ENCODE data around the gene ANXA2.
A peak's percentile ranks its signal among the peaks of the same experiment; 100 is the strongest.
"Not testable (repeated sequence)": the region's sequence is repeated elsewhere in the genome, so short reads cannot be mapped to it uniquely, and the experiment has no call there.

ANXA2 gene

DNA sequence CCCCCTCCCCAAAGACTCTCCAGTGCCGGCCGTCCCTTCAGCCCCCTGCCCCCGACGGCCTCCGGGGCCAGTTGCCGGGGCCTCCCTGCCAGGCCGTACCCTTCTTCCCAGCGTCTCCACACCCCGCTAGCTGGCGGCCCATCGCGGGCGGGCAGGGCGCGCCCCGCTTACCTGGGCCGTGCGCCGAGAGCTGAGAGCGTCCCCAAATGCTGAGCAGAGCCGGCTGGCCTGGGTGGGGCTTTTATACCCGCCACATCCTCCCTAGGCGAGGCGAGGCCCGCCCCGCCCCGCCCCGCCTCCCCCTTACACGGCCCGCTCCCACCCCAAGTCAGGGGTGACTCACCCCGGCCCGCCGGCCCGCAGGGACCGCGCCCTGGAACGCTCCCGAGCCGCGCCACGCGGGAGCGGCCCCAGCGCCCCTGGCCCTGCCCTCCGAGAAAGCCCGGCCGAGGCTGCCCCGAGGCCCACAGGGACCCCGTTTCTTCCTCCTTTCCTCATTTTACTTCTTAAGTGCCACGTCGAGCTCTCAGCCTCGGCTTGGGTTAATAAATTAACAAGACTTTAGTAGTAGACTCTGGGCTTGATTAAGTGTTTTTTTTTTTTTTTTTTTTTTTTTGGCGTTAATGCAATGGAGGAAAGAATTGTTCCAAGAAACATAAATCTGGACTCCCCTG lies at the start of gene ANXA2:
ANXA2 (minus strand) TSS at position 215 of the 674 bp plus-strand sequence. CDS start 11,911 bp downstream, outside the sequence.
- DNase-seq (ENCODE audit: low read depth in 2 of 2): peak; percentile 65 to 77

DNA sequence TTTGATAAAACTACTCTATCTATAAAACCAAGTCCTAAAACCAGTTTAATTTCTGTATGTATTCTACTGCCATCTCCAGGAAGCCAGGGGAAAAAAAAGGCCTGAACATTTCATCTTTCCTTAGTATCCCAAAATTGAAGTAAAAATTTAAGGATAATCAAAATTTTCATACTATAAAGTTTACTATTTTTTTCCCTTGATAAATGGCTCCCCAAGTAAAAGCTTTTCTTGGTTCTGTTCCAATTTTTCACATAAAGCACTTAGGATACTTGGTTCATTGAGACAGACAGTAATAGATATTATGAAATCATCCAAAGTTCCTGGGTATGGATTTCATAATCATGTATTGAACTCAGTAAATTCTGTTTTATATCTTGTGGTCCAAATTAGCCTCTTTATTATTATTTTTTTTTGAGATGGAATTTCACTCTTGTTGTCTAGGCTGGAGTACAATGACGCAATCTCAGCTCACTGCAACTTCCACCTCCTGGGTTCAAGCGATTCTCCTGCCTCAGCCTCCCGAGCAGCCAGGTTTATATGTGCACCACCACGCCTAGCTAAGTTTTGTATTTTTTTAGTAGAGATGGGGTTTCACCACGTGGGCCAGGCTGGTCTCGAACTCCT lies 46.6 kb upstream of the ANXA2 start:
- no peak for DNase-seq (ENCODE audit: low read depth in 2 of 2)

DNA sequence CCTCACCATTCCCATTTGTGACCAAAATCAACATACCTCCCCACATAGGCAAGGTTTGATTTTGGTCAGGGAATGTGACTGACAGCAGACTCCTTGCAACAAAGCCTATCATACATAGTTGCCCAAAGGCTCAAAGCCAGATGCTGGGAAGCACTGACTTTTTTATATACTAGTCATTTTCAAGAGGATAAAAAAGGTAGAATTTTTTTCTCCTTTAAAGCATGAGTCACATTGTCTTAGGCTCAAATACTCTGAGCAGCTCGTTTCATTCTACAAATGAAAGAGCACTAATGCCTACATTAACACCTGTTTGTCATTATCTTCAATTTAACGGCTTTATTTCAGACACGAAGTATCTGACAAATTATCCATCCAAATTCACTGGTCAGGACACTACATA lies 45.0 kb upstream of the ANXA2 start:
- DNase-seq (ENCODE audit: low read depth in 2 of 2): no peak

DNA sequence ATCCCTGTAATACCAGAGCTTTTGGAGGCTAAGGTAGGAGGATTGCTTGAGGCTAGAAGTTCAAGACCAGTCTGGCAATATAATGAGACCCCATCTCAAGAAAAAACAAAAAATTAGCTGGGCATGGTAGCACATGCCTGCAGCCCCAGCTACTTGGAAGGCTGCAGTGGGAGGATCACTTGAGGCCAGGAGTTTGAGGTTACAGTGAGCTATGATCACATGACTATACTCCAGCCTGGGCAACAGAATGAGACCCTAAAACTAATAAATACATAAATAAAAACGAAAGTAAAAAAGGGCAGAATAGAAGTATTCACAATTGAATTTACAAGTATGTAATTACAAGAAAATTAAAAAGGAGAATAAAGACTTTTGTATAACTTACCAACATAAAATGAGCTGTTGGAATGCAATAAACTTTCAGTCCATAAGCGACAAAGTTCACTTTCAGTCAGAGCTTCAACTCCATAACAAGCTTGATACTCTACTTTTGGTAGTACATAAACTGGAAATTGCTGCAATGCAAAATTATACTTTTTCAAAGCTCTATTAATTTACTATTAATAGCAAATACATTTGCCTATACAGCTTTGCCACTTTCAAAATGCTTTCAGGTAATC lies 44.4 kb upstream of the ANXA2 start:
- DNase-seq (ENCODE audit: low read depth in 2 of 2): no peak

DNA sequence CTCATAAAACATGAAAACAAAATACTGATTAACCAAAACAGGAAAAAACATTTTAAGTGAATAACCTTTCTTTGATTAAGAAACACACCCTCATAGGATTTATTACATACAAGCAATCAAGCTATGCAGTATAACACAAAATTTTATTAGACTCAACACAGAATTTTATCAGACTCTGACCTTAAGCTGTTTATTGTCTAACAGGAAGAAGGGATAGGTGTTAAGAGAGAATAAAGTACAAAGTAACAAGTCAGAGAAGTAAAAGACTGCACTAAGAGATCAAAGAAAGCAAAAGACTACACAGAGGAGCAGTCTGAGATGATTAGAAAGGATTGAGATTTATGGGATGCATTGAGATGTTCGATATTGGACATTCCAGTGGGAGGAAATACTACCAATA lies 43.5 kb upstream of the ANXA2 start:
- DNase-seq (ENCODE audit: low read depth in 2 of 2): no peak

DNA sequence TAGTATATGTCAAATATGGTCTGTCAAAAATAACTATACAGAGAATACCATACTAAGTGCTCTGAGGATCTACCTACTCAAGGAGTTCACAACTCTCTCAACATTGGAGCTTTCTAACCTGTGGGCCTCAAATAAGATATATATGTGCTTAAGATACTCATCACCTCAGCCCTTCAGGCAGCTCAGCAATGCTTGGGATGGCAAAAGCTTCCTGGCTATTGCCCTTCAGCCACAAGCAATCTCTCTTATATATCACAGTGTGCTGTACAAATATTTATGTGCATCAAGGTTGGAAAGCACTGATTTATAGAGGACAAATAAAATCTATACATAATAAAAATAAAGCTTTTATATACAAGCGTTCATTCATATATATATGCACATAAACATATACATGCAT lies 40.9 kb upstream of the ANXA2 start:
- DNase-seq (ENCODE audit: low read depth in 2 of 2): no peak

DNA sequence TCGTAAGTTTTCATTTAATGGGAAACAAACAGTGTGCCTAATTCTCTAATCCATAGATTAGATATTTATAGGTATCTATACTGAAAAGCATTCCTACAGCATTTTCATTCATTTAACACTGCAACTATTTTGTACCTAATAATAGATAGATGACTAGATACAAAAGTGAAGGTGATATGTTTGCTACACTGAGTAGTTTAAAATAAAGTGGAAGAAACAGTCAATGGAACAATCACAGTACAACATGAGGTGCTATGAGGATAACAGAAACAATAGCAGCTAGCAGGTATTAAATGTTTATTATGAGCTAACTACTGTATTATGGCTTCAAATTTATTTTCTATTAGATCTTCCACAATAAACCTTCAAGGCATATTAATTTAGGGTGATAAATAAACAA lies 31.1 kb upstream of the ANXA2 start:
- DNase-seq (ENCODE audit: low read depth in 2 of 2): no peak

DNA sequence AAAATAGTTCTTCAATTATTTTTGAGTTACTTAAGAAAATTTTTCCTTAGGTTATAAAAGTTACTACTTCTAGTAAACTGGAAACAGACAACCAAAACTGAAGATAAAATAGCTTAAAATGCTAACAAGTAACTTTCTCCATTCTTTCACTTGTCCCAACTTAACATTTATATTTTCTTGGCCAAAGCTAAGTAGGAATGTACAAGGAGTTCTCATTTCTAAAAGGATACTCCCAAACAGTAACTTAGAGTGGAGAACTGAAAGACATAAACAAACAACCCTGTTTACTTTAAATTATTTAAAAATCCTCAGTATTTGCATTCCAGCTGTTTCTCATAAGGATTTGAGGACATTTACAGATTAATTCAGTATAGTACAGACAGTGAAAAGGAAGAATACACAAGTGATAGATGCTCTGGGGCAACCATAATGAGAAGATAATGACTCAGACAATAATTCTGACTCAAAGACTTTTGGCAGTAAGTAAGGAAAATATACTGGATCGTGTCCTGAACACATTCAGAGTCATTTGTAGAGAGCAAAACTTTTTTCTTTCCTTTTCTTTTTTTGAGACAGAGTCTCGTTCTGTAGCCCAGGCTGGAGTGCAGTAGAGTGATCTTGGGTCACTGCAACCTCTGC lies 29.2 kb upstream of the ANXA2 start:
- DNase-seq (ENCODE audit: low read depth in 2 of 2): no peak

DNA sequence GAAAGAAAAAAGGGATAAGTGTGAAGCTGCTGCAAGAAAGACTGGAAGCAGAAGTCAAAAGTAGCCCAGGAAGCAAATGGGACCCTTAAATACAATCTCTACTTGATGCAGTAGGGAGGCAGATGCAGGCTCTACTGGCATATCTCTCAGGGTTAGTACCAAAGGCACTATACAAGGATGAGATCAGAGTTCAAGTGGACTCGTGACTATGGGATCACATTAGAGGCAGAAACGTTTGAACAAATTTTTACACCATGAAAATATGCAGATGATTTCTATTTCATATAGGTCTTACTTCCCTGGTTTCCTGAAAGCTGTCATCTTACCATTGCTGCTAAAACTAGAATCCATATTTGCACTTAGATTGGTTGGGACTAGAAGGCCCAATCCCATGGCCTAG lies 27.7 kb upstream of the ANXA2 start:
- no peak for DNase-seq (ENCODE audit: low read depth in 2 of 2)

DNA sequence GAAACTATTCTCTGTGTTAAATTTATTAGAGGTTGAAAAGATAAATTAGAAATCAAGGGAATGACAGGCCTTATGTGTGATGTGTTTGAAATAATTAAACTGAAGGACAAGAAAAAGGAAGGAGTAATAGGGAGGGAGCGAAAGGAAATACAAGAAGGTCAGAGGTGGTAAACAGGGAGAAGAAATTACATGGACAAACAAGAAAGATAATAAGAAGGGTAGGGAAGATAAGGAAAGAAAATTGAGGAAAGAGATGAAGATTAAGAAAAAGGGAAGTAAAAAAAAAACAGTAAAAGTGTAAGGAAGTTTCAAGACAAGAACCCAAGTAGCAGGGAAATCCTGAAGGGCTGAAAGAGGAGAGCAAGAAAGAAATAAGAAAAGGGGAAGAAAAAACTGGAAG lies 26.2 kb upstream of the ANXA2 start:
- no peak for DNase-seq (ENCODE audit: low read depth in 2 of 2)

DNA sequence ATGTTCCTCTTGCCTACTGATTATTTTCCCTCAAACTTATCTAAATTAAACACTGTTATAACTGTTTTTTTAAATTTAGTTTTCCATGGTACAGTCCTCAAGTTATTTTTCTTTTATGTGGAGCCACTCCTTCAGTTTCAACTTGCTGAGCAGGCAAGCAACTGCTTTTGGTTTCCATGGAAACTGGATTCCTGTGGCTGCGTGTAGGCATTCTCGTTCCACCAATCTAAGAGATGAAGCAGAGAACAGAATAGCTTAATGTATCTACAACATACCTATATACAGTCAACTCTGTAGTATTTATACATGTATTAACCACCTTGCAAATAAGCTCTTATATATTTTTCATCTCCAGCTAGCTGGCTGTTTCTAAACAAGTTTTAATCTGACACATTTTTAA lies 25.8 kb upstream of the ANXA2 start:
- DNase-seq (ENCODE audit: low read depth in 2 of 2): no peak

DNA sequence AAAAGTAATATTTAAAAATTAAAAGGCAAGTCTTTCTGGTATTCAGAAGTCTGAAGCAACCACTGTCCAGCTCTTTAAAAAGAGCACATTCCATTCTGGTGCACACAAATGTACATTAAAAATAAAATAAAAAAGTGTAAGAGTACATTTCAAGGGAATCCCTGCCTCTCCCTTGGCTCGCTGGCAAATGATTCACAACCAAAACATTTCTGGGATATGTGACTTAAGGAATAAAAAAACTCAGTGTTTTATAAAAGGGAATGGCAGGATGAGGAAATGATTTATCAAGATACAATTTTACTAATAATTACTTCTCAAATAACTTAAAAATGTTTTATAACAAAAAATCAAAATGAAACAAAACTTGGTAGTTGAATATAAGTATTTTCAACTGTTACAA lies 23.8 kb upstream of the ANXA2 start:
- no peak for DNase-seq (ENCODE audit: low read depth in 2 of 2)

DNA sequence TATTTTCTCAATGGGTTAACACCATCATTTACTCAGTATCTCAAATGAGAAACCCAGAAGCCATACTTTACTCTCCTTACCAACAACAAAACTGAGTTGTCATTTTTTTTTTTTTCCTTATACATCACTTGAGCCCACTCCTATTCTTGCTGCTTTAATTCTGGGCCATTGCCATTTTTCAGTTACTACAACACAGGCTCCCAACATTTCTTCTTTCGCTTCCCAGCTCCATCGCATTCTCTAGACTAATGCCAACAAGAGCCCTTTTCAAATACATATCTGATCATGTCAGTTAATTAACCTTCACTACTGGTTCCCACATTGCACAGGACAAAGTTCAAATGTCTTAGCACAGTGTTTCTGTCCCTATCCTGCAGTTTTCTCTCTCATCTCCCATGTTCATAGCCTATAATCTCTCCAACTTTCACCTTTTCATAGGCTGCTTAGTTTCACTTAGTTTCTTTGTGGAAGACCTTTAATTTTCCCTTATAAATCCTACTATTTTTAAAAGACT lies 22.5 kb upstream of the ANXA2 start:
- no peak for DNase-seq (ENCODE audit: low read depth in 2 of 2)

DNA sequence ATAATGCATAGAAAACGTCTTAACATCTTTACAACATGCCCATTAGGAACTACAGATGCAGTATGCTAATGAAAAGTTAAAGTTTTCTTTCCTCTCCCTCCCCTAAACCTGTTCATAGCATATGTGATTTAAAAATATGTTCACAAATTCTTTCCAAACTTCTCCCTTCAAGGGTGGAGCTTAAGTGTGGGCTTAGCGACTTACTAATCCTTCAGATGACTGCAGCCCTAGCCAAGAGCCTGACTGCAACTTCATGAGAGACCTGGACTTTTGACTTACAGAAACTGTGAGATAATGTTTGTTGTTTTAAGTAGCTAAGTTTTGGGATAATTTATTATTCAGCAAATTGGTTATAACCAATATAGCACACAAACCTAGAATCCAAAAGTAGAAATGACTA lies 22.0 kb upstream of the ANXA2 start:
- DNase-seq (ENCODE audit: low read depth in 2 of 2): no peak

DNA sequence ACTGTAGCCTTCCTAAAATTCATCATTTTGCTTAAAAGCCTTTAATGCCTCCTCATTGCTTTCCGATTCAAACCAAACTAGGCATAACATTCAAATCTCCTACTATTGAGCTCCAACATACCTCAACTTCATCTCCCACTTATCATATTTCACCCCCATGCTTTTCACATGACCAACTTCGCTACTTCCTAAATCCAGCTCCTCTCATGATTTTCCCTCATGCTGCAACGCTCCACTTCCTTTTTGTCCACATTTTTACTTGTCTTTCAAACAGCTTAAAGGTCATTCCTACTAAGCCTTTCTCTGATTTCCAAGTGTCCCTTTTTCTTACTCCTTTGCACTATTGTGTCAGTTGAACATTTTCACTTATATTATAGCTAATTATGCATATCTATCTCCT lies 20.3 kb upstream of the ANXA2 start:
- no peak for DNase-seq (ENCODE audit: low read depth in 2 of 2)

DNA sequence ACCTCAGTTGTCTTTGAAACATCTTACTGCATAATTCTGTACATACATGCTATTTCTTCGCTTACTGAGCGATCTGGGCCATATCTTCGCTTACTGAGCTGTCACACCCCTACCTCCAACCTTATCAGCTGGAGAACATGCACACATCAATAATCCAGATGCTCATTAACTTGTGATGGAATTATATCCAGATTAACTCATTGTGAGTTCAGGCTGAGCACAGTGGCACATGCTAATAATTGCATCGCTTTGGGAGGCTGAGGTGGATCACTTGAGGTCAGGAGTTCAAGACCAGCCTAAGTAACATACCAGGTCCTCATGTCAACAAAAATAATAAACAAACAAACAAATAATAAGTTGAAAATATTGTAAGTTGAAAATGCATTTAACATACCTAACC lies 19.3 kb upstream of the ANXA2 start:
- no peak for DNase-seq (ENCODE audit: low read depth in 2 of 2)

DNA sequence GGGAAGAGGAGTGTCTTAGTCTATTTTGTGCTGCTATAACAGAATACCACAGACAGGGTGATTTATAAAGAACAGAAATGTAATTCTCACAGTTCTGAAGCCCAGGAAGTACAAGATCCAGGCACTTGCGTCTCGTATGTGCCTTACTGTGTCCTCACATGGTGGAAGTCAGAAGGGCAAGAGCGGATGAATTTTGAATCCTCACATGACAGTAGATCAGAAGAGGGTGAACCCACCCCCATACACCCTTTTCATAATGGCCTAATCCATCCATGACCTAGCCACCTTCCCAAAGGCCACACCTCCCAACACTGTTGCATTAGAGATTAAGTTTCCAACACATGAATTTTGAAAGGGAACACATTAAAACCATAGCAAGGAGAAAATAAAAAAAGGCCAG lies 18.7 kb upstream of the ANXA2 start:
- no peak for DNase-seq (ENCODE audit: low read depth in 2 of 2)

DNA sequence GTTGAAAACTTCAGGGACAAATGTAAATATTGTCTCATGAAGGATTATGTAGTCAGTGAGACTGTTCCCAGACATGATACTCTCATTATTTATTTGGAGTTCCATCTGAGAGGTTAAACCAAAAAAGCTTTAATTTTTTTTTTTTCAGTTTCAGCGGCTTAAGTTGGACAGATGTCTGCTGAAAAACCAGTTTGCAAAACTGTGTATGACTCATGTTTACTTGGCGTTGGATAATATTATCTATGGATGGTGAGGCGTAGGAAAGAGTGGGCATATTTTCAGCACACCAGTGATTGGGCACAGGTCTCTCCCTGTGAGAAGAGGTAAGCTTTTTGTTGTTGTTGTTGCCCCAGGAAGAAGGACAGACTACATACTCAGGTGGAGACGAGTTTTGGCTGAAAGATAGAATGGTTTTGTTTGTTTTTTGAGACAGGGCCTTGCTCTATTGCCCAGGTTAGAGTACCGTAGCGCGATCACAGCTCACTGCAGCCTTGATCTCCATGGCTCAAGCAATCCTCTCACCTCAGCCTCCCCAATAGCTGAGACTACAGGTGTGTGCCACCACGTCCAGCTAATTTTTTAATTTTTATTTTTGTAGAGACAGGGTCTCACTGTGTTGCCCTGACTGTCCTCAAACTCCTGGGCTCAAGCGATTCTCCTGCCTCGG lies 16.4 kb upstream of the ANXA2 start:
- no peak for DNase-seq (ENCODE audit: low read depth in 2 of 2)

DNA sequence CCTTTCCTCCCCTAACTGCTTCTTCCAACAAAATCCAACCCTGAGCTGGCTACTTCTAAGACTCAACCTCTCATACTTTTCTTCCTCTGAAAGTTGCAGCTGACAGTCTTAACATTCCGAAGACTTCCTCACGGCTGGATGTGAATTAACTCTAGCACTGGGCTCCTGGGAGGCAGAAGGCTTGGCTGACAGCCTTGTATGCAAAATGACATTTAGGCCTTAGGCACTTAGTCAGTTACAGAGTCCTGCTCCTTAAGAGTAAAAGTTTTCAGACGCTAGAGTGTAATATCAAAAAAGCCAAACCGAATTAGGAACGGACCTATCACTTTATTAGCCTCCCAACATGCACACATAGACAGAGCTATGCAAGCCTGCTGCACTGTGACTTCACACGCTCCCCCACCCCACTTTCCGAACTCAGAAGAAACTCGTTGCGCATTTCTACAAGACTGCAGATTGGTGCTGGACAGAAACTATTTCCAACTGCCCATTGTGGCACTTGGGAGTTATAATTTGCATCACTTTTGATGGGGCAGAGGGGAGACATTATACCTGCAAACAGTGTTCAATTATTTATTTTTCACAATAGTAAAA lies 15.5 kb upstream of the ANXA2 start:
- no peak for DNase-seq (ENCODE audit: low read depth in 2 of 2)

DNA sequence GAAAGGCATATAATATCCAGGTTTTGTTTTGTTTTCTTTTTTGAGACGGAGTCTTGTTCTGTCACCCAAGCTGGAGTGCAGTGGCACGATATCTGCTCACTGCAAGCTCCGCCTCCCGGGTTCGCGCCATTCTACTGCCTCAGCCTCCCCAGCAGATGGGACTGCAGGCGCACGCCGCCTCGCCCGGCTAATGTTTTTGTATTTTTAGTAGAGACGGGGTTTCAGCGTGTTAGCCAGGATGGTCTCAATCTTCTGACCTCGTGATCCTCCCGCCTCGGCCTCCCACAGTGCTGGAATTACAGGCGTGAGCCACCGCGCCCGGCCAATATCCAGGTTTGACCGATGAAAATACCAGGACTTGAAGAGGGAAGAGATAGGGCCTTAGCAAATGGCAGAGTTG lies 15.0 kb upstream of the ANXA2 start:
- DNase-seq (ENCODE audit: low read depth in 2 of 2): not testable (repeated sequence)

DNA sequence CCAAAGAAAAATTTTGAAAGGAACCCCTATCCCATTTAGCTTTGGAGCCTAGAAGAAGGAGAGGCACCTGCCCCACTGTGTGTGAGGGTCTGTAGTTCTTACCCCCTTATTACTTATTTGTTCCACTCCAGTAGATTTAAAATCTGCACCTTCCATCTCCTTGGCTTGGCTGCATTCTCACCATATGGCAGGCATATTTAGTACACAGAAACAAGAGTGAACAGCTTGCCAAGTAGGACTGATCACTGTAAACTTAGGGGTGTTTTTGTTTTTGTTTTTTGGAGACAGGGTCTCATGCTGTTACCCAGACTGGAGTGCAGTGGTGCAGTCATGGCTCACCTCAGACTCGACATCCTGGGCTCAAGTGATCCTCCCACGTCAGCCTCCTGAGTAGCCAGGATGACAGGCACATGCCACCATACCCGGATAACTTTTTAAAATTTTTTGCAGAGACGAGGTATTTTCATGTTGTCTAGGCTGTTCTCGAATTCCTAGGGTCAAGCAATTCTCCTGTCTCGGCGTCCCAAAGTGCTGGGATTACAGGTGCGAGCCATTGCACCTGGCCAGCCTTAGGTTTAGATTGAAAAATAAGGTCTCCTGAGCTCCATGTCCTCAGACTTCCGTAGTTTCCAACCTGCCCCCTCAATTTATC lies 14.1 kb upstream of the ANXA2 start:
- no peak for DNase-seq (ENCODE audit: low read depth in 2 of 2)

All from stimulated activated CD8-positive, alpha-beta memory T cell treated with anti-CD3 and anti-CD28 coated beads, Interleukin-2, amount 100 ng/mL, for 1 hour (primary cell).